Glutamatergic neuron (in vitro differentiated cells): ENCODE measurements around the gene C15orf39. TPM values are rescaled to one million over a fixed set of nuclear protein-coding genes. Genes with fewer than 3 reads are reported as not detected.
A peak's percentile ranks its signal among the peaks of the same experiment; 100 is the strongest.

Experiments
- DNase-seq: peaks from one replicate; pipeline ENCODE4 v3.0.0; 2022
- H3K27ac Mint-ChIP-seq: one replicate; pipeline ENCODE4 v1.8.0; 2020; ENCODE audit warnings: mild to moderate bottlenecking, mixed read lengths, inconsistent platforms; ENCODE audit not compliant: unreplicated experiment
- H3K27me3 Mint-ChIP-seq: one replicate; pipeline ENCODE4 v1.8.0; 2020; ENCODE audit warnings: mild to moderate bottlenecking, moderate library complexity, mixed read lengths, inconsistent platforms; ENCODE audit not compliant: unreplicated experiment
- H3K36me3 Mint-ChIP-seq: one replicate; pipeline ENCODE4 v1.8.0; 2020; ENCODE audit warnings: mild to moderate bottlenecking, mixed read lengths, inconsistent platforms; ENCODE audit not compliant: unreplicated experiment
- H3K4me1 Mint-ChIP-seq: one replicate; pipeline ENCODE4 v1.8.0; 2020; ENCODE audit warnings: mild to moderate bottlenecking, low read depth, mixed read lengths, inconsistent platforms; ENCODE audit not compliant: unreplicated experiment
- H3K4me3 Mint-ChIP-seq: one replicate; pipeline ENCODE4 v1.8.0; 2020; ENCODE audit warnings: mild to moderate bottlenecking, mixed read lengths, inconsistent platforms; ENCODE audit not compliant: unreplicated experiment
- H3K9me3 Mint-ChIP-seq: one replicate; pipeline ENCODE4 v1.8.0; 2020; ENCODE audit warnings: mild to moderate bottlenecking, moderate library complexity, mixed read lengths, inconsistent platforms; ENCODE audit not compliant: unreplicated experiment
- total RNA-seq: library from RNA; stranded (reverse); fragmentation: NEBNext Ultra II Directional; extraction: Animal tissue kit (Norgen Biotek cat#: 25700); gene quantifications from one replicate; pipeline ENCODE4 v1.2.1, GENCODE V29; 2021; ENCODE audit not compliant: unreplicated experiment
- TF ChIP-seq, protein P1 (sequence below): fragments of 200-600 bp; sonication (generic); IDR thresholded peaks from one replicate; pipeline ENCODE4 v1.5.0; 2021; ENCODE audit not compliant: partially characterized antibody, unreplicated experiment

The C15orf39 gene
- total RNA-seq, 1 donor from 2014 or later = 9.0 TPM

DNA sequence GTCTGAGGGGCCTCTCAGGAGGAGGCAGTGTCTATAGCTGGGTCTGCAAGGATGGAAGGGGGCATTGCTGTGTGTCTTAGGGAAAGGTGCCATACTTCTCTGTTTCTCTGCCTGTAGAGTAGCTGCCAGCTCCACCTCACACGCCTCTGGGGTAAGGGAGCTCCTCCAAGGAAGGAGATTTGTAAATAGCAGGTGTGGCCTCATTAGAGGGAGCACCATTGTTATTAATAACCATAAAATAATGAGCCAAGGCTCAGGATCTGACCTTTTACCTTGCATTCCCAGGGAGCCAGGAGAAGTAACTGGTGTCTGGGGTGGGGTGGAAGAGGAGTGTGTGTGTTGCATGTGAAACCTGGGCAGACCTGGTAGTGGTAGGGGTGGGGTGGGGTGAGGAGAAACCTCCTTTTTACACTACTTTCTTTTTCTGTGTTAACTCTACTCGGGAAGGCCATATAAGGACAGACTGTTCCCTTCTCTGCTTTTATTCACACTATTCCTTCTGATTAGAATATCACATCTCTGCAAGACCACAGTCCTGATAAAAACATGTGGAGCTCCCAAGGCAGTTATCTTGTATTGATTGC, 2.2 kb upstream of the C15orf39 start:
- peaks cover 12% of the 10 kb centered on the region for H3K27me3 Mint-ChIP-seq

DNA sequence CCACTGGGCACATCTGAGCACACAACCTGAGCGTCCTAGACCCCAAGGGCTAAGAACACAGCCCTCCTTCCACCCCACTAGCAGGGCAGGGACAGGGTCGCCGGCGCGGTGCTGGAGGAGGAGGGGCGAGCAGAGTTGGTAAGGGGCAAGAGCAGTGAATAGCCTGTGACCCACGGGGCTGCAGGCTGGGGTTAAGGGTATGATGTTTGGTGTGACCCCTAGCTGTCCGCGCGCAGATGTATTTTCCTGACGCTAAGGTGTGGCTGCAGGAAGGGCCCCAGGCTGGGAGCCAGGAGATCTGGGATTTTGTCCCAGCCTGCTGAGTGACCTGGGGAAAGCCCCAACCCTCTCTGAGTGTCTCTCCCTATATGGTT, 1.3 kb upstream of the C15orf39 start:
- Mint-ChIP-seq H3K36me3 (no peaks in the 10 kb centered on the region), H3K27ac (no peak overlapping the region), H3K4me1 (peaks cover 10% of the 10 kb centered on the region), H3K9me3 (peaks cover 13% of the 10 kb centered on the region), H3K4me3 (no peak overlapping the region), H3K27me3 (peaks cover 14% of the 10 kb centered on the region)
- DNase-seq = no peak
- TF ChIP-seq, protein P1, sequence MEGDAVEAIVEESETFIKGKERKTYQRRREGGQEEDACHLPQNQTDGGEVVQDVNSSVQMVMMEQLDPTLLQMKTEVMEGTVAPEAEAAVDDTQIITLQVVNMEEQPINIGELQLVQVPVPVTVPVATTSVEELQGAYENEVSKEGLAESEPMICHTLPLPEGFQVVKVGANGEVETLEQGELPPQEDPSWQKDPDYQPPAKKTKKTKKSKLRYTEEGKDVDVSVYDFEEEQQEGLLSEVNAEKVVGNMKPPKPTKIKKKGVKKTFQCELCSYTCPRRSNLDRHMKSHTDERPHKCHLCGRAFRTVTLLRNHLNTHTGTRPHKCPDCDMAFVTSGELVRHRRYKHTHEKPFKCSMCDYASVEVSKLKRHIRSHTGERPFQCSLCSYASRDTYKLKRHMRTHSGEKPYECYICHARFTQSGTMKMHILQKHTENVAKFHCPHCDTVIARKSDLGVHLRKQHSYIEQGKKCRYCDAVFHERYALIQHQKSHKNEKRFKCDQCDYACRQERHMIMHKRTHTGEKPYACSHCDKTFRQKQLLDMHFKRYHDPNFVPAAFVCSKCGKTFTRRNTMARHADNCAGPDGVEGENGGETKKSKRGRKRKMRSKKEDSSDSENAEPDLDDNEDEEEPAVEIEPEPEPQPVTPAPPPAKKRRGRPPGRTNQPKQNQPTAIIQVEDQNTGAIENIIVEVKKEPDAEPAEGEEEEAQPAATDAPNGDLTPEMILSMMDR = no peak

More for the DNA sequence above, 2.2 kb upstream of the C15orf39 start:
- Mint-ChIP-seq H3K36me3 (no peaks in the 10 kb centered on the region), H3K9me3 (peaks cover 6% of the 10 kb centered on the region), H3K4me1 (peaks cover 5% of the 10 kb centered on the region), H3K27ac (no peak overlapping the region), H3K4me3 (no peak overlapping the region)
- TF ChIP-seq, protein P1 = no peak
- no peak for DNase-seq

DNA sequence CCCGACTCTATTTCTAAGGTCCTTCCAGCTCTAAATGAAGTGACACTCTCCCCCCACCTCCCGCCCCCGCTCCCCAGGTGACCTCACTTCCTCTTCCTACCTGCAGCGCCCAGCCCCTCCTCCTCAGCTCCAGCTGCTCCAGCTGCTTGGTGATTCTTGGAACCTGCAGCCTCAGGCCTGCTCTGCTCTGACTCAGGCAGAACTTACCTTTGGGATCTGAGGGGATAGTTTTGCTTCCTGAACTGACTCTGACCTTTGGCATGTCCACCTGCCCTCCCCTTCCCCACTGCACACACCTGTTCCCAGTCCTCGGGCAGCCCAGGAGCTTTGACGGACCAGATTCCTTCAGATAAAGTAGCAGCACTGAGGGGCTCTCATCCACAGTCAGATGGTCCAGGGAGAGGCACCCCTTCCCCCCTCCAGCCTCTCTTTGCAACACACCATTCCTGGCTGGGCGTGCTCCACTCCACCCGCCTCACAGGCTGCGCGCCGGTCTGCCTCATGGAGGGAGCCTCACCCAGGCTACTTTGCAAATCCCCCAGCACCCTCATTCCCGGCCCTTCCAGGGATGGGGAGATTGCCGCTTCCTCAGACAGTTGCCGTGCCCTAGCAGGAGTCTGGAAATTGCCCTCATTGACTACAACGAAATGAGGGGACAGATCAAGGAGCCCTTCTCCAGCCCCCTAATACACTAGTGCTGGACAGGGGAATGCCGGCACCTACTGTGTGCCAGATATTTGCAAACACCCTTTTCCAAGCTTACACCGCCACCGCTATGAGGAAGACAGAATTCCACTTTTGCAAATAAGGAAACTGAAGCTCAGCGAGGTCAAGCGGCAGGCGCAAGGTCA, 692 bp upstream of the C15orf39 start:
- H3K4me1 Mint-ChIP-seq = peaks cover 10% of the 10 kb centered on the region
- peaks cover 13% of the 10 kb centered on the region for H3K9me3 Mint-ChIP-seq
- peak overlapping the region; percentile 53 for H3K27ac Mint-ChIP-seq
- H3K4me3 Mint-ChIP-seq = peak overlapping the region; percentile 85
- TF ChIP-seq, protein P1 = no peak
- no peaks in the 10 kb centered on the region for H3K36me3 Mint-ChIP-seq
- no peak for DNase-seq
- peaks cover 14% of the 10 kb centered on the region for H3K27me3 Mint-ChIP-seq

DNA sequence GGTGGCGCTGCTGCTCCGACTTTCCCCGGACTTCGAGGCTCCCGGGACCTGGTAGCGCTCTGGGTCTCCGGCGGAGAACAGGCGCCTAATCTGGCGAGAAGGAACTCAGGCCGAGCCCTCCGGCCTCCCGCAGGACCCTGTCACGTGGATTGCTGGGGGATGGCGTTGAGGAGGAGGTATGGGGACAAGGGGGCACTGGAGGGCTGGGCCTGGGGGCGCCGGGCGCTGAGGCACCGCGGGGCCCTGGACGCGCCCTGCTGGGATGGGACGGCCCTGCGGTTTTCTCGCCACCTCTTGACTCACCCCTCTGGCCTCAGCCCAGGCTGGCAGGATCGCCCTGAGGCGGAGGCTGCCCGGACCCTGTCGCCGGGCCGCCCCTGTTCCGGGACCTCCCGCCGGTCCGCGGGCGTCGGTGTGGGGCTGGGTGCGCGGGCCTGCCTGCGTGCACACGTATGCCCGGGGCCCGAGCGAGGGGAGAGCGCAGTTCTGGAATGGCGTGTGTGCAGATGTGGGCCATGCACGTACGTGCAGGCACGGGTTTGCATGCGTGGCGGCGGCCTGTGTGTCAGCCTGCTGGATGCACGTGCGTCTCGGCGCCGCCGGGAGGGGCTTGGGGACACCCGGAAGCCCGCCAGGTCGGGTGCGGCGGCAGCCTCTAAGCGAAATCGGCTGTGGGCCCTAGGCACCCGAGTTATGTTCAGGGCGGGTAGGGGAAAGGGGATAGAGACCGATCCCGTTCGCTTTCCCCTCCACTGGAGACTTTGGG, 752 bp downstream of the C15orf39 start:
- Mint-ChIP-seq H3K27me3 (peaks cover 14% of the 10 kb centered on the region), H3K36me3 (no peaks in the 10 kb centered on the region), H3K27ac (no peak overlapping the region), H3K4me1 (peaks cover 10% of the 10 kb centered on the region), H3K9me3 (peaks cover 11% of the 10 kb centered on the region), H3K4me3 (peak overlapping the region; percentile 83)
- TF ChIP-seq, protein P1 = peak; percentile 73
- peak; percentile 62 for DNase-seq
